GM18517 (cell line): ENCODE data around the gene ECHDC1.
"Not testable (repeated sequence)": the region's sequence is repeated elsewhere in the genome, so short reads cannot be mapped to it uniquely, and the experiment has no call there.

Experiments
- ATAC-seq: cut with Tn5 transposase; IDR thresholded peaks from one replicate; pipeline ENCODE4 v1.9.1; 2021; ENCODE audit warnings: mild to moderate bottlenecking, moderate library complexity; ENCODE audit not compliant: unreplicated experiment

ECHDC1 gene, protein sequence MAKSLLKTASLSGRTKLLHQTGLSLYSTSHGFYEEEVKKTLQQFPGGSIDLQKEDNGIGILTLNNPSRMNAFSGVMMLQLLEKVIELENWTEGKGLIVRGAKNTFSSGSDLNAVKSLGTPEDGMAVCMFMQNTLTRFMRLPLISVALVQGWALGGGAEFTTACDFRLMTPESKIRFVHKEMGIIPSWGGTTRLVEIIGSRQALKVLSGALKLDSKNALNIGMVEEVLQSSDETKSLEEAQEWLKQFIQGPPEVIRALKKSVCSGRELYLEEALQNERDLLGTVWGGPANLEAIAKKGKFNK

DNA sequence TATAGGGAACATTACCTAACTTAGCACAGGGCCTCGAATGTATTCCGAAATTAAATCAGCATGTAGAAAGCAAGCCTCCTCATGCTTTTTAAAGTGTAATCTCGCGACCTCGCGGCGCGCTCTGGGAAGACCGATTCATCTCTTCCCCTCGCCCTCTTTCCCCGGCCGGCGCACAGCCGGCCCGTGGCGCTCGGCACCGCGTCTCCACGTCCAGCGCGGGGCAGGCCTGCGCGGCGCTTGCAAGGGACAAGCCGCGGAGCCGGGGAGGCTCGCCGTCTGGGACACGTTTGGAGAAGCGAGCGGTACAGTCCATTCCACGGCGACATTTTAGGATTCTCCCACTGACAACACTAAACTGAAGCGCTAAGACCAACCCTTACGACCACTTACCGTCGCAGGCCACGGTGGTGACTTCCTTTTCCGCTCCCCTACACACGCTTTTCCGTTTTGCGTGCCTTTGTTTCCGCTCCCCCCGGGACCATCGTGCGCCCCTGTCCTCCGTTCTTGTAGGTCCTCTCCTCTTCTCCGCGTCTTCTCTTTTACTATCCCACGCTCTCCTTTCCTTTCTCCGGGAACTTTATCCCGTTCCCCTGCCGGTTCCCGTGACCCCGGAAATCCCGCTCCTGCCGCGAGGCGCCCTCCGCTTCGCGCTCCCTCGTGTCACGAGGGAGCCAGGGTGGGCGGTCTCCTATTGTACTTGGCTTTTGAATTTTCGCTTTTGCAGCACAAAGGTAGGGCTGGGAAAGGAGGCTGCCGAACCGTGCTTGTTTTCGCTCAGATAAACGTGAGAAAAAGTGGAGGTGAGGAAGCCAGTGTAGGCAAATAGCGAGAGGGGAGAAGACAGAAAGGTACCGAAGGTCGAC, at the start of gene ECHDC1:
Gene ECHDC1, minus strand, starts transcription at position 664 of the 863 bp plus-strand sequence. CDS start 12,581 bp downstream, outside the sequence.
- peak; percentile 68 for ATAC-seq

DNA sequence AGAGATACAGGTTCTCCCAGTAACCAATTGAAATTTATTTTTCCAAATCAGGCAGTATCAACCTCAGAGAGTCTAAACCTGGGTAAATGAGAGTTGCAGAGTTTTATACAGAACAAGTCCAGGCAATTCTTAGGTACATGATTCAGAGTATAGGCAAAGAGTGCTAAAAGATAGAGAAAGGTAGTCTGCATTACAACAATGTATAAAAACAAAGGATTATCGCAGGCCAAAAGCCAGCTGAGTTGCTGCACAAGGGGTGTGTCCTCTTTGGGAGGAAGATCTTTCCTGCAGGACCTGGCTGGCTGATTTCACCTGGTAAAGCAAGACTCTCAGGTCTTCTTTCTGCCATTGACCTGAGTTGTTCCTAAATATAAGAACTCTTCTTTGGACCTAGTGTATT, 48.9 kb upstream of the ECHDC1 start:
- ATAC-seq, result no peak

DNA sequence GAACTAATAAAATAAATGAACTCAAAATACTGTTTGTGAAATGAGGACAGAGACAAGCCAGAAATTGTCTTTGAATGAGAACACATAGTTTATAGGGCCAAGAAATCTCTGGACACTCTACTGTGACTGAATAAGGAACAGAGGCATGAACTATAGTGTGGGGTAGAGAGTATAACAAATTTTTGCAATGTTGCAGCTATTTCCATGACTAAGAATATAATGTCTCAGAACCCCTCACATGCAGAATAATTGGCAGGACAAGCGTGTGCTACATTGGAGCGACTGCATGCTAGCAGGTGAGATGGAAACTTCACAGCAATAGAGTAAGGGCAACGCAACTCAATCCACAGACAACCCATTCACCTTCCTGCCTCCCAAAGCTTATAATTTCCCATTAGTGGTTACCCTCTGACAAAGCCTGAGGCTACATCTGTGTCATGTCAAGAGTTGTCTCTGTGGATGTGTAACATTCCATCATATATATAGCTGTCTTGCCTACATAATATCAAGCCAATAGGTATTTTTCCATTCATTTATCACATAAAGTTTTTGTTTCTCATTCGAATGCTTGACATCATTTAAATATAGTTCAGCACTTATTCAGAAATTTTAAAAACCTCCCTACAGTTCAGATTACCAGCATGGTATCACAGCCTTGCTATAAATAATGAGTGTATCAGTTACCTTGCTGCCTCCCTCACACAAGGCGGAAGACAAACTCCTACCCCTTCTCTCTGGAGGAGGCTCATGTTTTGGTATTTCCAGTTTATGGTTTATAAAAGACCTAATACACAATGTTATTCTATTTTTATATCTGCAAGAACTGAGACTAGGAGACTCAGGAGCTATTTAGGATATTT, 47.9 kb upstream of the ECHDC1 start:
- no peak for ATAC-seq

DNA sequence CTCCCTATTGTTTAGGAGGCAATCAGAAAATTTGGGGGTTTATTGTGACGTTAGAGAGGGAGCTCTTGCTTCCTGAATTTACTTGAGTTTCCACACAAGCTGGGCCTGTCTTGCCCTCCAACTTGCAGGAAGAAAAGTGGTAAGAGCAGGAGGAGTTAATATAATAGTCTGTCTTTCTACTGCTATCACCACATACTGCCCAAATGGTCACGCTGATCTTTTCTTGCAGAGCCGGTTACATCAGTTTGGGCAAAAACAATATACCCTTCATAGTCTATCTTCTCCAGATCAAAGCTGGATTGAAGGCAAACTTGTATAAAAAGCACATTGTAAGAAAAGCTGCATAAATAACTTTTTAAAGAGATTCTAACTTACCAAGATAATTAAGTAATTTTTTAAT, 46.3 kb upstream of the ECHDC1 start:
- ATAC-seq, result no peak

DNA sequence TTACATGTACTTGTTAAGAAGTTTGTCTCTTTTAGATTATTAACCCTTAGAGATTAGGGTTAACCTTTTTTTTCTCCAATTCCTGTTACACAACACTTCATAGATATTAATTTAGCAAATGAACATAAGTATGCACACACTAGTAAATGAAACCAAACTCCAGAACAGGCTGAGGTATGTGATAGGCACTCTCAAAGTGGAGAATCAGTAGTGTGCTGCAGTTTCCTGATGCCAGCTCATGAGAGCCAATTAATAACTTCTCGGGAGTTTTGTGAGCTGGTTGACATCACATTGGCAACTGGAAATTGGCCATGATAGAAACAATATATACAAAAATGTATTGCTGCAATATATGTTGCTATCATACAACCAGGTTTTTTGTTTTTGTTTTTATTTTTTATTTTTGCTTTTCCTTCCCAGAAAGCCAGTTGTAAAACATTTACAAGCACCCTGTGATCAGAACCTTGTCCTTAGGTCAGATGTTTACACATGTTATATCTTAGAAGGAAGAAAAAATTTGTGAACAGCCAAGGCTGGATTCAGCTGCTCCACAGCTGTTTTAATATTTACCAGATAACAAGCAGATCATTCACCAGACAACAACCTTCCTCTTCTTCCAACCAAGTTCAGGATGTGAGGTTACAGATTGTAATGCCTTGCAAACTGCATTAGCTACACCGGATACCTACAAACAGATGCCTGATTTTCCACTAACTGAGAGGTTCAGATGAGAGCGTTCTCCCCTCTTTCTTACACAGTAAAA, 42.4 kb upstream of the ECHDC1 start:
- no peak for ATAC-seq

DNA sequence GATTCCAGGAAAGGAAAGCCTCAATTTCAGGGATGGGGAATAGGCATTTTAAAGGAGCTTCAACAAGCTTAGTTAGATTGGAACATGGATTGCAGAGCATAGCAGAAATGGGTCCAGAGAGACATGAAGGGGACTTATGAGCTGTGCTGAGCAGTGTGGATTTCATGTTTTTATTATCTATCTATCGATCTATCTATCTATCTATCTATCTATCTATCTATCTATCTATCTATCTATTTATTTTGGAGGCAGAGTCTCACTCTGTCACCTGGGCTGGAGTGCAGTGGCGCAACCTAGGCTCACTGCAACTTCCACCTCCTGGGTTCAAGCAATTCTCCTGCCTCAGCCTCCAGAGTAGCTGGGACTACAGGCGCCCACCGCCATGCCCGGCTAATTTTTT, 41.4 kb upstream of the ECHDC1 start:
- not testable (repeated sequence) for ATAC-seq

DNA sequence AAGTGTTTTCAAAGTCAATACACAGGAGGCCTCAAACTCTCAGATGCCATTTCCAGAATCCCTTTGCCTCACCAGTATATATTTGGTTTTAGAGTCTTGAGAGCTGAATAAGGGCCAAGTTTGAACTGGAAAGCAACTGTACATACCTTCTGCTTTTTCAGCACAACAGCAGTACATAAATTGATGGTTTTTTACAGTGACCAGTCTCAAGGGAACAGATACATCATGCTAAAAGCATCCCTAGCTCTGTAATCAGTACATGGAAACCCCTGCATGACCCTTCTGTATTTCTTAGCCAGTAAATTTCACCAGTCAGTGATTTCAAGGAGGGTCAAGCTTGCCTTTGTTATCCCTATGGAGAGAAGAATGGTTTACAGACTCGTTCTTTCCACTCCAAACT, 40.6 kb upstream of the ECHDC1 start:
- no peak for ATAC-seq

DNA sequence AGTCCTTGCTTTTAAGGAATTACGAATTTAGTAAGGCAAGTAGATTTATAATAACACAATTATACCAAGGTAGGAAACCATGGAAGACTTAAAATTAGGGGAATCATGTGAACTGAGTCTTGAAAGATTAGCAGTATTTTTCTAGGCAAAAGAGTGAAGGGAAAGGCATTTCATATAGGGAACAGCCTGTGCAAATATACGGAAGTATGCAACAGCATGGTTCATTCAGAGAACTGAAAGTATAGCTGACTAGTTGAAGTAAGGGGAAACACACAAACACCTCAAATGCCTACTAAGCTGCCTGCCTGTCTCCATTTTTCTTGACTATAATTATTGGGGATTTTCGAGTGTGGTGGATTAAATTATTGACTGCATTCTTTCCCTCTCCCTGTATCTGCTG, 39.0 kb upstream of the ECHDC1 start:
- no peak for ATAC-seq

DNA sequence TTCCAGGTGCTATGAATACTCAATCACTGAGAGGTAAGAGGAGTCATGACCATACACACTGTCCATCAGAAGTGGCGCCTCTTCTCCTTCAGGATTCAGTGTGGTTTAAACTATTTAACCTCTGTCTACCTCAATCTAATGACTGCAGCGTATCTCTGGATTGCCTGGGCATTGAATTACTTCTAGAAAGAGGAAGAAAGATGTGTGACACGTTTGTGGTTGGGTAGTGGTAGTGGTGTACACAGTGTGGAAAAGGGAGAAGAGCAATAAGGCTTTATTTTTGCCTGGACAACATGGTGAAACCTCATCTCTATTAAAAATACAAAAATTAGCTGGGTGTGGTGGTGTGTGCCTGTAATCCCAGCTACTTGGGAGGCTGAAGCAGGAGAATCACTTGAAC, 38.0 kb upstream of the ECHDC1 start:
- ATAC-seq, result no peak

DNA sequence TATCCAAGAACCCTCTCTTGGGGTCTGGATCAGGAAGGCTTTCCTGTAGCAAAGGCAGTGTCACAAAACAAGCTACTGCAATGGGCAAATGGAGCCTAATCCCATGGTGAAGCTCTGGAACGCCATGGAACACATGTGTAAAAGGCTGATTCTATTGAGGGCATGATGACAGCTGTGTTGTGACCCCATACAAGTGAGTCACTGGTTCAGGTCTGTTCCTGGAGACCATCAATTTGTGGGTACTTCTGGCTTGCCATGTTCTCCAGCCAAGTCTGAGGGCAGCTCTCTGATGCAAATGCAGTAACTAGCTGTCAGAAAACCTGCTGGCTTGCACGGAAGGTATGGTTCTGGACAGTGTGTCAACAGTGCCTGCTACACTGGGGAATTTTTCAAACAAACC, 33.3 kb upstream of the ECHDC1 start:
- no peak for ATAC-seq

DNA sequence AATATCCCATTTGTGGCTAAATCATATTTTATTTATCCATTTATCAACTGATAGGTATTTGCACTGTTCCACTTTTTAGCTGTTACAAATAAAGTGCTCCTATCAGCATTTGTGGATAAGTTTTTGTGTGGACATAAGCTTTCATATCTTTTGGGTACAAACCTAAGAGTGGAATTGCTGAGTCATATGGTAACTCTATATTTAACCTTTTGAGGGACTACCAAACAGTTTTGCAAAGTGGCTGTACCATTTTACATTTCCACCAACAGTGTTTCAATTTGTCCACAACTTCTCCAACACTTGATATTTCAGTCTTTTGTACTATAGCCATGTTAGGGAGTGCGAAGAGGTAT, 23.6 kb upstream of the ECHDC1 start:
- ATAC-seq, result no peak

DNA sequence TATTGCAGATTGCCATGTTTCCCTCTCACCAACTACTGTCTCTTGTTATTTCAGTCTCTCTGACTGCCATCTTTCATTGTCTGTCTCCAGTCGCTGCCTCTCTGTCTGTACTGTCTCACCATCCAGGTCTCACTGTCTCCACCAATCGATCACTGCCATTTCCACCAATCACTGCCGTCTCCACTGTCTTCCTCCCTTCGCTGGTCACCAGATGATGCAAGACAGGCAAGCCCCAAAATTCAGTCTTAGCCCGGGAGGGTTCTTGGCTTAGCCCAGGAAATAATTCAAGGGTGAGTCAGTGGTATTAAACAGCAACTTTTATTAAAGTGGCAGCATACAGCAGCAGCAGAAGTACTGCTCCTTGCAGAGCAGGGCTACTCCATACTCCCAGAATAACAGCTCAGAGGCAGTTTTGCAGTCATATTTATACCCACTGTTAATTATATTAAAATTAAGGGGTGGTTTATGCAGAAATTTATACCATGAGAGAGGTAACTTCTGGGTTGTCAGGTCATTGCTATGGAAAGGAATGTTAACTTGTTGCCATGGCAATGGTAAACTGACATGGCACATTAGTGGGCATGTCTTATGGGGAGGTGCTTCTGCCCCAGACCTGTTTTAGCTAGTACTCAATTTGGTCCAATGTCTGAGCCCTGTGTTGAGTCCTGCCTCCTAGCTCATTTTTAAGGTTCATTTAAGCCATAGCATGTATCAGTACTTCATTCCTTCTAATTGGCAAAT, 23.0 kb upstream of the ECHDC1 start:
- no peak for ATAC-seq

DNA sequence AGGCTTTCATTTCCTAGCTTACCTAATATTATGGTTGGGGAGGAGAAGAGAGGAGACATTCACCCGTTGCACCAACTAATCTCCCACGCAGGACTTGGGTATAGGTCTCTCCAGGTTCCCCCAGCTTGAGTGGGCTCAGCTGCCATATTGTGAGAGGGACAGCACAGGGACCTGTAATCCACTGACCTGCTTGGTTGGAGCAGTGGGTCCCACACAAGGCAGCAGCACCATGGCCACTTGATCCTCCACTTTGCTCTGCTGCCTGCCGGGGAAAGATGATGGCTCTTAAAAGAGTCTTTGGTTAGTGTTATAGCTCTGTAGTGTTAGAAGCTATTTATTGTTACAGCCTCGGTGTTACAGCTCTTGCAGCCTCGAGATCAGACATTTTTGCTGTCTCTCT, 22.5 kb upstream of the ECHDC1 start:
- no peak for ATAC-seq

DNA sequence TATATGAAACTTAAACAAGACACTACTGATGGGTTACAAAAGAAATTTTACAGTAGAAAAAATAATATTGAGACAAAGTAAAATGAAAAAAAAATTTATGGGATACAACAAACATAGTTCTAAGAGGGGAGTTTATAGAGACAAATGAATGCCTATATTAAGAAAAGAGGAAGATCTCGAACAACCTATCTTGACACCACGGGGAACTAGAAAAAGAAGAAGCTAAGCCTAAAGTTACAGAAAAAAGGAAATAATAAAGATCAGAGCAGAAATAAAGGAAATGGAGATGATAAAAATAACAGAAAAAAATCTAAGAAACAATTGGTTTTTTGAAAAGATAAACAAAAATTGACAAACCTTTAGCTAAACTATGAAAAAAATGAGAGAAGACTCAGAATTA, 9.1 kb upstream of the ECHDC1 start:
- no peak for ATAC-seq

DNA sequence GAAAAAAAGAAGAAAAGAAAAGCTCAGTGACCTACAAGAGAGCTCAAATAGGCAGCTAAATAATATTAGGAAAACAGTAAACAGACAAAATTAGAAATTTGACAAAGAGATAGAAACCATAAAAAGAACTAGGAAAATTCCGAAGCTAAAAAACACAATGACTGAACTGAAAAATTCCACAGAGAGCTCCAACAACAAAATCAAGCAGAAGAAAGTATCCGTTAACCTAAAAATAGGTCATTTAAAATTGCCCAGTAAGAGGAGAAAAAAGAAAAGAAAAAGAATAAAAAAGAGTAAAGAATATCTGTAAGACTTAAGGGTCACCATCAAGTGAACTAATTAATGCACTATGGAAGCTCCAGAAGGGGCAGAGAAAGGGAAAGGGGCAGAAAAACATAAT, 6.6 kb upstream of the ECHDC1 start:
- ATAC-seq, result no peak

DNA sequence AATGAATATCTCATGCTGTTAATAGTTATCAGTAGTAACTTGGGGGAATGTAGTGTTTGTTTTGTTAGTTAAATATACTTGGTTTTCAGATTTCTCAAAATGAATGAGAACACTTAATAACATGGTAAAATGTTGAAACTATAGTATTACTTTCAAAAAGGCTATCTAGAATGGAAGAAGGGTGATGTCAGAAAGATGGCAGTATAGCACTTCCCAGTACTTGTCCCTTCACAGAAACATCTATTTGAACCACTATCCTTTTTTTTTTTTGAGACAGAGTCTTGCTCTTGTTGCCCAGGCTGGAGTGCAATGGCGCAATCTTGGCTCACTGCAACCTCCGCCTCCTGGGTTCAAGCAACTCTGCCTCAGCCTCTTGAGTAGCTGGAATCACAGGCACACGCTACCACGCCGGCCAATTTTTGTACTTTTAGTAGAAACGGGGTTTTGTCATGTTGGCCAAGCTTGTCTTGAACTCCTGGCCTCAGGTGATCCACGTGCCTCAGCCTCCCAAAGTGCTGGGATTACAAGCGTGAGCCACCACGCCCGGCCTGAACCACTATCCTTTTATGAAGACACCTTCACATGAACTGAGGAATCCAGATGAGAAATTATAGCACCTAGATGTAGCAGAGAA, 4.7 kb upstream of the ECHDC1 start:
- no peak for ATAC-seq

DNA sequence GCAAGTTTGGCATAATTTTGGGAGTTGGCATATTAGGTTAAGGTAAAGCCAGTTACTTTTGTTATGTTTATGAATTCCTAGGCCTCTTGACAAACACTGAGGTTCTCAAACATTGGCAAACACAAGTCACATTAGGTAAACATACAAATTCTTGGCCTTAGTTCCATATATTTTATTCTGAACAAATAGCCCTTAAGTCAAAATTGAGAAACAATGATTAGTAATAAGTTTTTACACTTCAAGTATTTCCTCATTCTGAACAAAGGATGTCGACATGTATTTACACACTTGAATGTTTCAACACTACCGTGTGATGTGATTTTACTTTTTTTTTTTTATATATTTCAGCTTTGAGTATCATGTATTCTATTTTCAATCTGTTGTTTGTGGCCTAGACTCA, 3.8 kb upstream of the ECHDC1 start:
- no peak for ATAC-seq

DNA sequence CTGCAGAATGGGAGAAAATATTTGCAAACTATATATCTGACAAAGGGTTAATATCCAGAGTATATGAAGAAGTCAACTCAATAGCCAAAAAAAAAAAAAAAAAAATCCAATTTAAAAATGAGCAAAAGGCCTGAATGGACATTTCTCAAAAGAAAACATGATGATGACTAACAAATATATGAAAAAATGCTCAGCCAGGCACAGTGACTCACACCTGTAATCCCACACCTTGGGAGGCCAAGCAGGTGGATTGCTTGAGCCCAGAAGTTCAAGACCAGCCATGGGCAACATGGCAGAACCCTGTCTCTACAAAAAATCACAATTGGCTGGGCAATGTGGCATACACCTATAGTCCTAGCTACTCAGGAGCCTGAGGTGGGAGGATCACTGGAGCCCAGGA, 2.1 kb upstream of the ECHDC1 start:
- no peak for ATAC-seq

DNA sequence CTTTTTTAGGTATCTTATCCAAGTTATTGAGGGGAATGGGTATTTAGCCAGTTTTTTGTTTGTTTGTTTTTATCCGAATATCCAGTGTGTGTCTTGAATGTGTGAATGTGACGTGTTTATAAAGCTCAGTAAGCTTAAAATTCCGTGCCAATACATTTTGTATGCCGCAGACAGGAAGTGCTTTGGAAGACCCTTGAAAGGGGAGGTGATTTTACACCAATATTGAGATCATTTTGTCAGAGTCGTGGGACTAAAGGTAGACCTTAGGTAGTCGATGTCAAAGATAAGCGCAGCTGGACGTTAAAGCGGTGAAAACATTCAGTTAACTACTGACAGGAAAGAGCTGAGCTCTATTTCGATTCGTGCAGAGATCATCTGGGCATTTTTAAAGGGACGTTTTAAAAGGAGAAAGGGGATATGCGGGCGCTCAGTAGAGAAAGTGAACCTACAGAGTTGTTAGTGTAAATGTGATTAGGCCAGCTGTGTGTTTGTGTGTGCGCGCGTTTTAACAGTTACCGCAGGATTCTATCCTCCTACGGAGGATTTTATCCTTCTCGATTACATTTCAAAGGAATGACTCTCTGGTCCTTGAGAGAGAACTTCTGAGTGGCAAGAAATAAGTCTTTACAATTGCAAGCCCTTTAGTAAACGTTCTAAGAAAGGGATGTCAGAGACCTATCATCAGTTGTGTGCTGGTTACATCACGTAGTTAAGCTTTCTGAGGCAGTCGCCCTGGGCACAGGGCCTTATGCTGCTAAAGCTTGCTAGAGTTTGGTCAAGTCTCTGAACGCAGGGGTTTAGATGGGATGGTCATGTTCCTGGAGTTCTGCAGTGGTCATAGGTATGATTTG, 625 bp upstream of the ECHDC1 start:
- peak; percentile 13 for ATAC-seq
